NCI-H2029 (cell line): ENCODE data around the gene MAP4K3.
A peak's percentile ranks its signal among the peaks of the same experiment; 100 is the strongest.

Experiments used
- DNase-seq: peaks from one replicate; lab custom pipeline; 2025; lab: John Stamatoyannopoulos, UW

MAP4K3 gene

GRCh38 chr2:39436592-39437521 is at the start of gene MAP4K3:
TSS of gene MAP4K3 (minus strand) at chr2:39437285. CDS start at chr2:39436987, 298 bp downstream.
- peak; percentile 92 for DNase-seq

- DNase-seq = no peak
These were observed 49.0 kb upstream of the MAP4K3 start for GRCh38 chr2:39486071-39486470.

DNA sequence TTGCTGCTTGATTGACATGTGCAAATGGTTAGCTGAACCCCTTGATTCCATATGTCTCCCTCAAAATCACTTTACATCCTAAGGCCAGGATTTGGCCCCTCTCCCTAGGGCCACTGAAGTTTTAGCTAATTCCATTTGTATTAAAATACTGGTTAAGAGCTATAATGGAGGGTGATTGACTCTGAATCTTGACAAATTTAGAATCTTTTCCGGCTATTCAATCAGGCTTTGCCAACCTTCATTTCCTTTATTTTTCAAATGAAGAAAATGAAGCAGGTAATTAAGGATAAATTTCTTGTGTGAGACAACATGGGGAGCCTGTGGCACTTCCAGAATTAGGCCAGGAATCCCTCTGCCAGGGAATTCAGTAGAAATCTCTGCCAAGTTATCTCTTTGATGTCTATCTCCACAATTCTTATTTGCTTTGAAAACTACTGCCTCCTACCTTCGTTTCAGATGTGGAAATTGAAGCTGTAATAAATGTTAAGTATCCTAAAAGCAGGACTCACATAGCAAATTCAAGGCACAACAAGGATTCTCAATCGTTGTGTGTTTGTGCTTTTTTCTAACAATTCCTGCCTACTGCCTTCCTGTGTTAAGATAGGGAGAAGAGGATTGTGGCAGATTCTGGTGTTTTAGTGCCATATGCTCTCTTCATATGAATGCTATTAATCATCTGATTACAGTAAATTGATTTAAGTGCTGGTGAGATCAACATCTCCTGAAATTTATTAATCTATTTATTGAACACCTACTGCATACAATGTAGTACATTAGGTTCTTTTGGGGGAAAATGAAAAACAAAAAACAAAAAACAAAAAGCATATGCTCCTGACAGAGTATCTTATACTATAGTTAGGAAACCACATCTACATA is 47.8 kb upstream of the MAP4K3 start:
- DNase-seq = no peak

DNA sequence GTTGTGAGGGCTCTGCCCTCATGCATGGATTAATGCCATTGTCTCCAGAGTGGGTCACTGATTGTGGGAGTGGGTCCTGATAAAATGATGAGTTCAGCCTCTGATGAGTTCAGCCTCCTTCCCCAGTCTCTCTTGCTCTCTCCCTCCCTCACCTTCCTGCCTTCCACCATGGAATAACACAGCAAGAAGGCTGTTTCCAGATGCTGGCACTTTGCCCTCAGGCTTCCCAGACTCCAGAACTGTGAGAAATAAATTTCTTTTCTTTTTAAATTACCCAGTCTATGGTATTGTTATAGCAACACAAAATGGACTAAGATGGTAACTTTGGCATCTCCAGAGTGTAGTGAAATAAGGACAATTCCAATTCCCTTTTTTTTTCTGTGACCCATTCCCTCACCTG is 47.1 kb upstream of the MAP4K3 start:
- DNase-seq = no peak

GRCh38 chr2:39483534-39483933 is 46.4 kb upstream of the MAP4K3 start:
- no peak for DNase-seq

DNA sequence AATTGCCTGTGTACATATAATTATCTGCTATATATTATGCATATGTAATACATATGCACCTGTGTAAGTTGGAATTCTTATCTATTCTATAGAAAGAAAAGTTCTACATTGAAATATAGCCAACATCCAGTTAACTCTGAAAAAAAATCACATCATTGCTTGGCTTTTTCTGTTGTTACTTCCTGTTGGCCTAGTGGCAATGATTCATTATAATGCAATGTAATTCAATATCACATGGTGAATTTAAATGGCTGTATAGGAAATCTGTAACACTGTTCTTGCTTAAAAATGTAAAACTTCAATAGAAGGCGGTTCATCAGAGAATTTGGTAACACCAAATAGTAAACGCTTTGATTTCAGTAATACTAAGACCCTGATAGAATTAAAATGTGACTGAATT is 44.5 kb upstream of the MAP4K3 start:
- no peak for DNase-seq

GRCh38 chr2:39479696-39480095 is 42.6 kb upstream of the MAP4K3 start:
- no peak for DNase-seq

- DNase-seq = no peak
These were observed 42.1 kb upstream of the MAP4K3 start for GRCh38 chr2:39479053-39479670.

GRCh38 chr2:39476524-39476923 is 39.4 kb upstream of the MAP4K3 start:
- DNase-seq = no peak

DNA sequence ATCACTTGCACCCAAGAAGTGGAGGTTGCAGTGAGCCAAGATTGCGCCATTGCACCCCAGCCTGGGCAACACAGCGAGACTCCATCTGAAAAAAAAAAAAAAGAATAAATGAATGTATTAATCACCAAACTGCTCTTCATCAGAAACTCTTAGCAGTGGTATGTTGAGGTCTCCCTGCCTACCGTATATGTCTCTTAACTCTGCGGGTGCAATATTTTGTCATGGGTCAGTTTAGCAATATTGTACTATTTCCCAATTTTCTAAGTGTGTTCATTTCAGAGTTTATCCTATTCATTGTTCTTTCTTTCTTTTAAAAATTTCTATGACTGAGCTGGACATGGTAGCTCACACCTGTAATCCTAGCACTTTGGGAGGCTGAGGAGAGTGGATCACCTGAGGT is 37.9 kb upstream of the MAP4K3 start:
- no peak for DNase-seq

DNA sequence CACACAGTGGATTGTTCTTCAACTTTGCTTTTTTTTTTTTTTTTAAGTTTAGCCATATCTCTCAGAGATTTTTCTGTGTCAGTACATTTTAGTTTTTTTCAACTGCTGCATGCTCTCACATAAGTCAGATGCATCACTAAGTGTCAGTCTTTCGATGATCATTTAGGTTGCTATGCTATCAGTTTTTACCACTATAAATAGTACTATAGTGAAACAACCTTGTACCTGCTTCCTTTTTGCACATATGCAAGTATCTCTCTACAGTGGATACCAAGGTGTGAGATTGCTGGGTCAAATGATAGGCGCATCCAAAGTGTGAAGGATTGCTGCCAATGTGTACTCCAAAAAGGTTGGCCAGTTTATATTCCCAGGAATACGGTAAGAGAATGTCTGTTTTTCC is 33.5 kb upstream of the MAP4K3 start:
- DNase-seq = no peak

GRCh38 chr2:39469807-39470206 is 32.7 kb upstream of the MAP4K3 start:
- DNase-seq = no peak

- no peak for DNase-seq
These were observed 31.7 kb upstream of the MAP4K3 start for GRCh38 chr2:39468579-39469451.

DNA sequence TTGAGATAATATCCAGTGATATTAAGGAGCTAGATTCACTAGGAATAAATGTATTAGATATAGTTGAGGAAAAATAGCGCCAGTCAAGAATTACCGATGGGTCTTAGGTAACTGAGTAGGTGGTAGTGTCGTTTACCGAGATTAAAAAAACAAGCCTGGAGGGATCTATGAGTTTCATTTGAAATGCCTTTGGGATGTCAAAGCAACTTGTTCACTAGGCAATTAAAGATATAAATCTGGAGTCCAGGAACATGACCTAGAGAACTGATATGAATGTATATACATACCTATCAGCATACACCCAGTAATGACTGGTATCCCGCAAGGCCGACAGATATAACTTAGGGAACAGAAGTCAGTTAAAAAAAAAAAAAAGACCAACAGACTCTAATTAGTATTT is 29.2 kb upstream of the MAP4K3 start:
- no peak for DNase-seq

GRCh38 chr2:39464864-39465263 is 27.8 kb upstream of the MAP4K3 start:
- no peak for DNase-seq

- no peak for DNase-seq
These were observed 18.7 kb upstream of the MAP4K3 start for GRCh38 chr2:39455826-39456225.

DNA sequence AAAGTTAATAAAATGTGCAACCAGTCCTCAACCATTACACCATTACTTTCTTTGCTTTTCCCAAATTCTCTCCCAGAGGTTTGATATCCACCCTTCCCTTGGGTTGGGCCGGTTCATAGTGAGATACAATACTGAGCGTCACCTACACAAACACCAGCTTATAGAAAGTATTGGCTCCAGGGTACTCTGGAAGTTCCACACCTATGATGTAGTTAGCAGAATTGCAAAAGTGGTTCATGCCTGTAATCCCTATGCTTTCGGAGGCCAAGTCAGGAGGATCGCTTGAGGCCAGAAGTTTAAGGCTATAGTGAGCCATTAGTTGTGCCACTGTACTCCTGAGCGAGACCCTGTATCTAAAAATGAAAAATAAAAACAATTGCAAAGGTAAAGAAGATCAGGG is 15.3 kb upstream of the MAP4K3 start:
- no peak for DNase-seq

- no peak for DNase-seq
These were observed 14.9 kb upstream of the MAP4K3 start for GRCh38 chr2:39451954-39452353.

GRCh38 chr2:39448169-39448502 is 11.1 kb upstream of the MAP4K3 start:
- DNase-seq = no peak

DNA sequence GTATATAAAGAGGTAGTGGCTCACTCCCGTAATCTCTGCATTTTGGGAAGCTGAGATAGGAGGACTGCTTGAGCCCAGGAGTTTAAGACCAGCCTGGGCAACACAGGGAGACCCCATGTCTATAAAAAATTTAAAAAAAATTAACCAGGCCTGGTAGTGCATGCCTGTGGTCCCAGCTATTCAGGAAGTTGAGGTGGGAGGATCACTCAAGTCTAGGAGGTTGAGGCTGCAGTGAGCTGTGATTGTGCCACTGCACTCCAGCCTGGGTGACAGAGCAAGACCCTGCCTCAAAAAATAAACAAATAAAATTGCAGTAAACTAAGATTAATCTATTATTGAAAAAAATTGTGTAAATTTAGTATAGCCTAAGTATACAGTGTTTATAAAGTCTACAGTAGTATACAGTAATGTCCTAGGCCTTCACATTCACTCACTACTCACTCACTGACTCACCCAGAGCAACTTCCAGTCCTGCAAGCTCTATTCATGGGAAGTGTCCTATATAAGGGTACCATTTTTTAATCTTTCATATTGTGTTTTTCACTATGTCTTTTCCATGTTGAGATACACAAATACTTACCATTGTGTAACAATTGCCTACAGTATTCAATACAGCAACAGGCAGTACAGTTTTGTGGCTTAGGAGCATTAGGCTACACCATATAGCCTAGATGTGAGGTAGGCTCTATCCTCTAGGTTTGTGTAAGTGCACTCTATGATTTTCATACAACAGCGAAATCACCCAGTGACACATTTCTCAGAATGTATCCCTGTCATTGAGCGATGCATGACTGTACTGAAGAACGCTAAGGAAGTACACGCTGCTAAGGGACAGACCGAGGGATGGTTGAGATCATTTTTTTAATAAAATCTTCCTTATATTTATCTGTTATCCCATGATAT is 10.4 kb upstream of the MAP4K3 start:
- no peak for DNase-seq

DNA sequence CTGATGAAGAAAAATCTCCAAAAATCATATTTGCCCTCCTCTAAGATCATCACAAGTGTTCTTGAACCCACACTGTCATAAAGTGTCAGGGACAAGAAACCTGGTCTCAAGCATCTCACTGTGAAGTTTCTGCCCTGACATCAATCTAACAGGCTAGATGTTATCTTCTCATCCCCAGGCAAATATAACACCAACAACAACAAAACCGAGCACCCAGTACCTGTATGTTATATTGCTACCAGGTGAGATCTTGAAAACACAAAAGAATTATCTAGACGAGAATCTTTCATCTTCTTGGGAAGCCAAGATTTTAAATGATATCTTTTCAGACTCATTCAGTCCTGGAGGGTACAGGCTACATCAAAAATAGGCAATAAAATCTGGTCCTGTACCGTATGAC is 8.8 kb upstream of the MAP4K3 start:
- DNase-seq = no peak
